Pancreas (tissue), 10 donors: ENCODE results near the gene TMEM229A. TPM values are rescaled to one million over a fixed set of nuclear protein-coding genes. Genes with fewer than 3 reads are reported as not detected.
A peak's percentile ranks its signal among the peaks of the same experiment; 100 is the strongest.
"Not testable (repeated sequence)": the region's sequence is repeated elsewhere in the genome, so short reads cannot be mapped to it uniquely, and the experiment has no call there.

Experiments used
- ATAC-seq, 4 donors: fragments of 200-7000 bp; cut with Tn5 transposase; one replicate each; pipeline versions ENCODE4 v1.8.0 to v1.9.1; 2020; ENCODE audit warnings: mild to moderate bottlenecking in 4 of 4, moderate library complexity in 4 of 4
- DNase-seq, 6 donors: peaks; one replicate each; pipeline ENCODE4 v3.0.0-alpha.2; 2020
- FAIRE-seq: peaks from 2 replicates; lab custom pipeline; 2012; peaks lifted over from hg19 to GRCh38; lab: Jason Lieb, UNC
- H3K27ac ChIP-seq, 4 donors: fragments of 200-600 bp; sonication (generic); 1 replicate in 3 of 4; 2 replicates in 1 of 4; pipeline versions ENCODE4 v1.5.0 to v1.8.0; 2020
- H3K27me3 ChIP-seq, 4 donors: fragments of 200-600 bp; one replicate each; pipeline ENCODE4 v1.8.0; 2021
- H3K36me3 ChIP-seq, 3 donors: fragments of 200-600 bp; sonication (generic) in 1 of 3; one replicate each; pipeline versions ENCODE4 v1.5.0 to v1.8.0; 2020 to 2021
- H3K4me1 ChIP-seq, 3 donors: fragments of 200-600 bp; one replicate each; pipeline ENCODE4 v1.8.0; 2021
- H3K4me3 ChIP-seq, 4 donors: fragments of 200-600 bp; sonication (generic) in 2 of 4; one replicate each; pipeline versions ENCODE4 v1.5.0 to v1.8.0; 2020 to 2021
- H3K9me3 ChIP-seq, 4 donors: fragments of 200-600 bp; one replicate each; pipeline ENCODE4 v1.8.0; 2021
- WGBS, 2 donors: extraction: QIAGEN DNeasy Blood & Tissue Kit; methylation state at CpG; one replicate each; pipeline ENCODE4 v1.1.7; 2013; 5-methylcytosine and 5-hydroxymethylcytosine counted together
- intact Hi-C, 3 donors: fragments of 100-400 bp; cut with DNase I; formaldehyde crosslinking; loops; one replicate each; pipeline versions ENCODE4 v1.11.1 to v1.14.2; 2022
- polyA plus RNA-seq, 2 donors: library from polyadenylated mRNA; stranded (reverse); fragments of 200-250 nt; gene quantifications; one replicate each; pipeline ENCODE4 v1.2.3, GENCODE V29; 2013
- total RNA-seq, 6 donors: library from RNA; stranded (reverse); fragmentation: NEBNext Ultra II Directional in 4 of 6; extraction: Animal tissue kit (Norgen Biotek cat#: 25700) in 4 of 6; gene quantifications; one replicate each; pipeline versions ENCODE4 v1.2.1 to v1.2.4, GENCODE V29; 2021 to 2023
- TF ChIP-seq, protein P1 (sequence below), 4 donors: fragments of 200-600 bp; sonication (generic) in 3 of 4; IDR thresholded peaks; one replicate each; pipeline versions ENCODE4 v1.5.0 to v1.8.0; 2021; ENCODE audit warnings: antibody characterized with exemption in 4 of 4
- donor health status: healthy with polysubstance abuse.
- donor health status: DM: no; HTN: no; CAD: no; lungs with moderate emphysema.
- donor health status: DM: no; HTN: no; CAD: no.
- donor health status: control.
- donor health status: control.
- donor health status: Bipolar disorder and iron deficiency.
- donor health status: DM: yes; HTN: yes; CAD: no.
- donor health status: DM: no; HTN: no; CAD: no.
- donor health status: DM: no; HTN: no; CAD: no.
- donor health status: DM: yes; HTN: yes; CAD: no.

TMEM229A gene
- under 1 TPM in 2 of 6 donors, not detected in 4; 0.09 to 0.20 TPM for total RNA-seq
- under 1 TPM in 1 of 2 donors, not detected in 1; 0.12 TPM for polyA plus RNA-seq

DNA sequence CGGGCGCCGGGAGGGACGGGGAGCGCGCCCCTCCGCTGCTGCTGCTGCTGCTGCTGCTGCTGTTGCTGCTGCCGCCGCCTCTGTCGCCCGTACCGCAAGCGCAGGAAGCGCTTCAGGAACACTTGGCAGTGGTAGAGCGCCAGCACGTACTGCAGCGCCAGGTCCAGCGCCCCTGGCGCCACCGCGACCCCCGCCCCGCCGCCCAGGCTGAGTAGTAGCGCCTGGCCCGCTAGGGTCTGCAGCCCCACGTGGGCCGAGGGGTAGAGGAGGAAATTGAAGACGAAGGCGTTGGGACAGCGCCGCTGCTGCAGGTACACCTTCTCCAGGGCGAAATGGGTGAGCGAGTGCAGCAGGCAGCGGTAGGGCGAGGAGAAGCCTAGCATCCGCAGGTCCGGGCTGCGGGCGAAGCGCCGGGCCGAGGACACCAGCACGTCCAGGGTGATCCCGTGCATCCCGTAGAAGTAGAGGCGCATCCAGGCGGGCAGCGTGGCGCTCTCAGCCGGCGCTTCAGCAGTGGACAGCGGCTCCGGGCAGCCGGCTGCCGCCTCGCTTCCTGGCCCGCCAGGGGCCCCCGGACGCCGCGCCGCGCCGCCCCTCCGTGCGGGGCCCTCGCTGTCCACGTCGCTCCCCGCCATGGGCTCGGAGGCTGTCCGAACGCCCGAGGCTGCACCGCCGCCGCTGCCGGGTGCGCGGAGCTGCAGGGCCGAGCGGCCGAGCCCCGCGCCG lies at the start of gene TMEM229A:
Gene TMEM229A (minus strand): TSS at position 699 of the 726 bp plus-strand sequence. CDS start 64 bp downstream, at position 635.
- H3K27me3 ChIP-seq, result peaks cover 0 to 15% (median 10%) of the 10 kb centered on the region in 4 donors
- H3K27ac ChIP-seq, result no peak within 1 kb of the TSS
- peak within 1 kb of the TSS; percentile 22 to 49 (median 38) for H3K4me3 ChIP-seq
- WGBS, 2 donors, result 1% methylated on average over 55 to 87 of the region's 87 CpGs
- DNase-seq, result peak; percentile 18 to 74 (median 36)
- TF ChIP-seq, protein P1, sequence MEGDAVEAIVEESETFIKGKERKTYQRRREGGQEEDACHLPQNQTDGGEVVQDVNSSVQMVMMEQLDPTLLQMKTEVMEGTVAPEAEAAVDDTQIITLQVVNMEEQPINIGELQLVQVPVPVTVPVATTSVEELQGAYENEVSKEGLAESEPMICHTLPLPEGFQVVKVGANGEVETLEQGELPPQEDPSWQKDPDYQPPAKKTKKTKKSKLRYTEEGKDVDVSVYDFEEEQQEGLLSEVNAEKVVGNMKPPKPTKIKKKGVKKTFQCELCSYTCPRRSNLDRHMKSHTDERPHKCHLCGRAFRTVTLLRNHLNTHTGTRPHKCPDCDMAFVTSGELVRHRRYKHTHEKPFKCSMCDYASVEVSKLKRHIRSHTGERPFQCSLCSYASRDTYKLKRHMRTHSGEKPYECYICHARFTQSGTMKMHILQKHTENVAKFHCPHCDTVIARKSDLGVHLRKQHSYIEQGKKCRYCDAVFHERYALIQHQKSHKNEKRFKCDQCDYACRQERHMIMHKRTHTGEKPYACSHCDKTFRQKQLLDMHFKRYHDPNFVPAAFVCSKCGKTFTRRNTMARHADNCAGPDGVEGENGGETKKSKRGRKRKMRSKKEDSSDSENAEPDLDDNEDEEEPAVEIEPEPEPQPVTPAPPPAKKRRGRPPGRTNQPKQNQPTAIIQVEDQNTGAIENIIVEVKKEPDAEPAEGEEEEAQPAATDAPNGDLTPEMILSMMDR (IDR thresholded peaks at IDR 0.05), result no peak
- intact Hi-C loops, result no loop called here
- no peaks in the 10 kb centered on the region for H3K36me3 ChIP-seq
- no peaks in the 10 kb centered on the region for H3K9me3 ChIP-seq
- peaks cover 0 to 6% (median 0%) of the 10 kb centered on the region in 3 donors for H3K4me1 ChIP-seq
- FAIRE-seq, result no peak
- ATAC-seq, result peak; percentile 67 to 82 (median 78)

GRCh38 chr7:124082234-124082633 lies 49.4 kb upstream of the TMEM229A start:
- H3K27ac ChIP-seq, H3K4me3 ChIP-seq, DNase-seq, H3K27me3 ChIP-seq, FAIRE-seq, H3K9me3 ChIP-seq, ATAC-seq, H3K36me3 ChIP-seq, intact Hi-C loops: not testable (repeated sequence)
- peaks cover 0 to 12% (median 9%) of the 10 kb centered on the region in 3 donors for H3K4me1 ChIP-seq
- 97 to 98% methylated on average over 8 of the region's 8 CpGs for WGBS, 2 donors

DNA sequence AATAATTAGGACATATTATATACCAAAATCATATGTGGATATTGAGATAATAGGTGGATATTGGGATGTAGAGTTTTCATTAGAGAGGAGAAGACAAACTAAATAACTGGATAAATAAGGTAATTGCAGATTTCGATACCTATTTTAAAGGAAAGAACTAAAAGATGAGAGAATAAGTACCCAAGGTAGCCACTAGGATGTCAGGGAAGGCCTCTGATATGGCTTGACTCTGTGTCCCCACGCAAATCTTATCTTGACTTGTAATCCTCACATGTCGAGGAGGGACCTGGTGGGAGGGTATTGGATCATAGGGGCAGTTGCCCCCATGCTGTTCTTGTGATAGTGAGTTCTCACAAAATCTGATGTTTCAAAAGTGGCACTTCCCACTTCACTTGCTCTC lies 44.7 kb upstream of the TMEM229A start:
- 90 to 95% methylated on average over 3 of the region's 3 CpGs for WGBS, 2 donors
- no peak overlapping the region for H3K27ac ChIP-seq
- no peaks in the 10 kb centered on the region for H3K4me1 ChIP-seq
- no peaks in the 10 kb centered on the region for H3K27me3 ChIP-seq
- no peak for FAIRE-seq
- intact Hi-C loops, result no loop called here
- TF ChIP-seq, protein P1 (IDR thresholded peaks at IDR 0.05), result no peak
- DNase-seq, result no peak
- H3K9me3 ChIP-seq, result no peaks in the 10 kb centered on the region
- no peak for ATAC-seq
- H3K4me3 ChIP-seq, result no peak overlapping the region
- no peaks in the 10 kb centered on the region for H3K36me3 ChIP-seq

GRCh38 chr7:124076841-124077240 lies 44.0 kb upstream of the TMEM229A start:
- H3K27ac ChIP-seq, result no peak overlapping the region
- intact Hi-C loops, result no loop called here
- no peaks in the 10 kb centered on the region for H3K9me3 ChIP-seq
- H3K27me3 ChIP-seq, result no peaks in the 10 kb centered on the region
- TF ChIP-seq, protein P1 (IDR thresholded peaks at IDR 0.05), result no peak
- no peaks in the 10 kb centered on the region for H3K4me1 ChIP-seq
- FAIRE-seq (no peak), DNase-seq (no peak), ATAC-seq (no peak)
- no peak overlapping the region for H3K4me3 ChIP-seq
- H3K36me3 ChIP-seq, result no peaks in the 10 kb centered on the region

GRCh38 chr7:124074007-124074406 lies 41.1 kb upstream of the TMEM229A start:
- WGBS, 2 donors, result 51 to 64% methylated on average over 1 of the region's 1 CpG
- intact Hi-C loops, result no loop called here
- Histone ChIP-seq H3K9me3 (no peaks in the 10 kb centered on the region), H3K27ac (no peak overlapping the region), H3K27me3 (no peaks in the 10 kb centered on the region), H3K4me3 (no peak overlapping the region), H3K36me3 (no peaks in the 10 kb centered on the region), H3K4me1 (no peaks in the 10 kb centered on the region)
- DNase-seq (no peak), ATAC-seq (no peak), FAIRE-seq (no peak)
- TF ChIP-seq, protein P1 (IDR thresholded peaks at IDR 0.05), result no peak
